Measurements from ENCODE around the gene ENTPD2.

ENTPD2 gene

DNA sequence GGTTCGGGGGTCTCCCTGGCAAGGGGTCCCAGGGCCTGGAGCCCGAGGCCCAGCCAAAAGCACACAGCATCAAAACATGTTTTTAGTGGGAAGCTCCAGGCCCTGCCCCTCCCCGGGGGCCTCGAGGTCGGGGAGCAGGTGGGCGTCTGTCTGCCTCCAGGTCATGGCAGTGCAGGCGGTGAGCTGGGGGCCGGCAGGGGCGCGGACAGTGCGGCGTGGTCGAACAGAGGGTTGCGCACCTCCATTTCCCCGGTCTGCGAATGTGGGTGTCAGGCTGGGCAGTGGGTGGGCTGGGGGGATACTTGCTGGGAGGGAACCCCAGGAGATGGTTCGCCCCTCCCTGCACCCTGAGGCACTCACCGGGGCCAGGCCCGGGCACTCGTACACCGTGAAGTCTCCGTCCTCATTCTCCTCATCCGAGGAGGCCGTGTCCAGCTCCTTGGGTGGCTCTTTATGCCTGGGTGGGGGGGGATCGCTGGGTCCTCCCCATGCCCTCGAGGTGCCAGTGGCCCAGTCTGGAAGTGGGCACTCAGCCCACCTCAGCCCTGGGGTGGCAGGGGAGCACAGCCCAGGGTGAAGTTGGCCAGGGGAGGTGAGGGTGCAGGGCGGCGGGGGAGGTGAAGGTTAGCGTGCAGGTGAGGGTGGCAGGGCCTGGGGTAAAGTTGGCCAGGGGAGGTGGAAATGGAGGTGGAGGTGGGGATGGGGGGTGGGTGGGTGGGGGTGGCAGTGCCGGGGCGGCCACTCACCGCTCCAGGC lies 14.1 kb downstream of the ENTPD2 start:
- DNase-seq, result no peak
- Mint-ChIP-seq H3K36me3 (ENCODE audit: low read depth) (no peaks in the 10 kb centered on the region), H3K27me3 (ENCODE audit: low read depth, poor library complexity) (peaks cover 27% of the 10 kb centered on the region), H3K27ac (no peak overlapping the region), H3K4me3 (no peak overlapping the region), H3K4me1 (no peaks in the 10 kb centered on the region), H3K9me3 (no peaks in the 10 kb centered on the region)
- TF ChIP-seq, protein P1, sequence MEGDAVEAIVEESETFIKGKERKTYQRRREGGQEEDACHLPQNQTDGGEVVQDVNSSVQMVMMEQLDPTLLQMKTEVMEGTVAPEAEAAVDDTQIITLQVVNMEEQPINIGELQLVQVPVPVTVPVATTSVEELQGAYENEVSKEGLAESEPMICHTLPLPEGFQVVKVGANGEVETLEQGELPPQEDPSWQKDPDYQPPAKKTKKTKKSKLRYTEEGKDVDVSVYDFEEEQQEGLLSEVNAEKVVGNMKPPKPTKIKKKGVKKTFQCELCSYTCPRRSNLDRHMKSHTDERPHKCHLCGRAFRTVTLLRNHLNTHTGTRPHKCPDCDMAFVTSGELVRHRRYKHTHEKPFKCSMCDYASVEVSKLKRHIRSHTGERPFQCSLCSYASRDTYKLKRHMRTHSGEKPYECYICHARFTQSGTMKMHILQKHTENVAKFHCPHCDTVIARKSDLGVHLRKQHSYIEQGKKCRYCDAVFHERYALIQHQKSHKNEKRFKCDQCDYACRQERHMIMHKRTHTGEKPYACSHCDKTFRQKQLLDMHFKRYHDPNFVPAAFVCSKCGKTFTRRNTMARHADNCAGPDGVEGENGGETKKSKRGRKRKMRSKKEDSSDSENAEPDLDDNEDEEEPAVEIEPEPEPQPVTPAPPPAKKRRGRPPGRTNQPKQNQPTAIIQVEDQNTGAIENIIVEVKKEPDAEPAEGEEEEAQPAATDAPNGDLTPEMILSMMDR (IDR thresholded peaks at IDR 0.05), result no peak

DNA sequence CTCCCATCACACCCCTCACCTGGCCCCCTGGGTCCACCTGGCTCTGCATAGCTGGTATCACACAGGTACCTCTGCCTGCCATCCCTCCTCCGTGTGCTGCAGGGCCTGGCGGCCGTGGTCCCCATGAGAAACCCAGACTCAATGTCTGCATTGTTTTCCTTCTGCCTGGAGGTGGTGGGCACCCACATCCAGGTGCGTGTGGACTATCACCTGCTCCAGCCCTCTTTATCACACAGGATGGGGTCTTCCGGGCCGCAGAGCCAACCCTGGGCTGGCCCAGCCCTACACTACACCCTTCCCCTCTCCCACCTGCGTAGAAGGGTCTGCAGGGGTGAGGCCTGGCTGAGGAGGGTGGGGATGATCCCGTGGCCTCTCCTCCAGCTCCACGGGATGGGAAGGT lies 14.9 kb downstream of the ENTPD2 start:
- Mint-ChIP-seq H3K27ac (no peak overlapping the region), H3K27me3 (ENCODE audit: low read depth, poor library complexity) (peaks cover 18% of the 10 kb centered on the region), H3K9me3 (no peaks in the 10 kb centered on the region), H3K36me3 (ENCODE audit: low read depth) (no peaks in the 10 kb centered on the region), H3K4me1 (no peaks in the 10 kb centered on the region), H3K4me3 (no peak overlapping the region)
- TF ChIP-seq, protein P1 (IDR thresholded peaks at IDR 0.05), result no peak
- no peak for DNase-seq

DNA sequence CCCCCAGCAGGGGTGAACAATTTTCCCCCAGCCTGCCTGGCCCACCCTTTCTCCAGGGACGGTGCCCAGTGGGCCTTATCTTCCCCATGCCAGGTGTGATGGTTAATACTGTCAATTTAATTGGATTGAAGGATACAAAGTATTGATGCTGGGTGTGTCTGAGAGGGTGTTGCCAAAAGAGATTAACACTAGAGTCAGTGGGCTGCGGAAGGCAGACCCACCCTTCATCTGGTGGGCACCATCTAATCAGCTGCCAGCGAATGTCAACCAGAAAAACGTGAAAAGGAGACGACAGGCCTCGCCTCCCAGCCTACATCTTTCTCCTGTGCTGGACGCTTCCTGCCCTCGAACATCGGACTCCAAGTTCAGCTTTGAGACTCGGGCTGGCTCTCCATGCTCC lies 16.4 kb downstream of the ENTPD2 start:
- Mint-ChIP-seq H3K4me1 (no peaks in the 10 kb centered on the region), H3K27me3 (ENCODE audit: low read depth, poor library complexity) (peaks cover 10% of the 10 kb centered on the region), H3K36me3 (ENCODE audit: low read depth) (no peaks in the 10 kb centered on the region), H3K4me3 (no peak overlapping the region), H3K9me3 (no peaks in the 10 kb centered on the region), H3K27ac (no peak overlapping the region)
- DNase-seq, result no peak
- TF ChIP-seq, protein P1 (IDR thresholded peaks at IDR 0.05), result no peak

DNA sequence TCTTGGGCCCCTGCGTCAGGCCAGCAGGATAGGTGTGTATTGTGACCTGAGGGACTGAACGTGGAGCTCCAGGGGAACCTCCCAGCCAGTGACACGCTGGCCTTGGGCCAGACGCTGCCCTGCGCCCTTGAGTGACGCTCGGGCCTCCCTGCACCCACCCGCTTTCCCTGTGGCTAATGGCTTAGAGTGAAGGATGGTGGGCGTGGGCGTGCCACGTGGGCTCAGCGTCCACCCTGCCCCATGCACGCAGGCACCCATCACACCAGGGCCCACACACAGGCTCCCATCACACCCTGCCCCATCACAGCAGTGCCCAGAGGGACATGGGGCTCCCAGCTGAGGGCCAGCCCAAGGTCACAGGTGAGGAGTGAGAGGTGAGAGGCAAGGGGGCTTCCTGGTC lies 16.8 kb downstream of the ENTPD2 start:
- DNase-seq, result no peak
- no peaks in the 10 kb centered on the region for H3K9me3 Mint-ChIP-seq
- TF ChIP-seq, protein P1 (IDR thresholded peaks at IDR 0.05), result no peak
- H3K27ac Mint-ChIP-seq, result no peak overlapping the region
- no peaks in the 10 kb centered on the region for H3K4me1 Mint-ChIP-seq
- H3K36me3 Mint-ChIP-seq (ENCODE audit: low read depth), result no peaks in the 10 kb centered on the region
- H3K4me3 Mint-ChIP-seq, result no peak overlapping the region
- peaks cover 8% of the 10 kb centered on the region for H3K27me3 Mint-ChIP-seq (ENCODE audit: low read depth, poor library complexity)

DNA sequence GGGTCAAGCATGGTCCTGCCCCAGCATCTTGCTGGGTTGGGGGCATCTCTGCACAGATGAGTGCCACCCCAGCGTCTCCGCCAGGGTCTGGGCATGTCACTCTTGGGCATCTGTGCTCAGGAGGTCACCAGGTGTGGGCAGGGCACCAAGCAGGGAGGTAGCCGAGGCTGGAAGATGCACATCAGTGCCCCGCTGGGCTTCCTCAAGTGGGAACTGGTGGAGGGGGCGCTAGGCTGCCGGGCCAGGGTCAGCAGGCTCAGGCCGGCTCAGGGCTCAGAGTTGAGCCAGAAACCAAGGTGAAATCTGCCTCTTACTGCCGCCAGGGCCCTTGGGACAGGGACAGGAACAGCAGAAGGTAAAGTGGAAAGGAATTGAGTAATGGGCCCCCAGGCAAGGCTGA lies 17.9 kb downstream of the ENTPD2 start:
- Mint-ChIP-seq H3K4me1 (no peaks in the 10 kb centered on the region), H3K4me3 (no peak overlapping the region), H3K27me3 (ENCODE audit: low read depth, poor library complexity) (peaks cover 8% of the 10 kb centered on the region), H3K36me3 (ENCODE audit: low read depth) (no peaks in the 10 kb centered on the region), H3K27ac (no peak overlapping the region), H3K9me3 (no peaks in the 10 kb centered on the region)
- TF ChIP-seq, protein P1 (IDR thresholded peaks at IDR 0.05), result no peak
- DNase-seq, result no peak

DNA sequence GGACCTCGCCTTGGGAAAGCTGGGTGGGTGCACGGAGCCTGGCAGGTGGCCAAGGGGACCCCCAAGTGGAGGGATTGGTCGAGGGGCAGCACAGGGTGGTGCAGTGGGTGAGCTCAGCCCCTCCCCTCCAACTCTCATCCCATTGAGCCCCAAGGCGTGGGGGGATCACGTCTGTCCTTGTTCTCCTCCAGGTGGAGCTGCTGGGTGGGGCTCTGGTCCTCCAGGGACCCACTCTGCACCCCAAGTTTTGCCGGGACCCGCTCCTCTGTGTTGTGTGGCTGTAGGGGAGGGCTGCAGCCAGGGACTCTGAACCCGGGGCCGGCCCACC lies 18.4 kb downstream of the ENTPD2 start:
- peaks cover 8% of the 10 kb centered on the region for H3K27me3 Mint-ChIP-seq (ENCODE audit: low read depth, poor library complexity)
- no peak overlapping the region for H3K4me3 Mint-ChIP-seq
- no peaks in the 10 kb centered on the region for H3K9me3 Mint-ChIP-seq
- H3K27ac Mint-ChIP-seq, result no peak overlapping the region
- DNase-seq, result no peak
- TF ChIP-seq, protein P1 (IDR thresholded peaks at IDR 0.05), result peak; percentile 47
- H3K36me3 Mint-ChIP-seq (ENCODE audit: low read depth), result no peaks in the 10 kb centered on the region
- no peaks in the 10 kb centered on the region for H3K4me1 Mint-ChIP-seq
